ENCODE data around the gene MISP. TPM values are rescaled to one million over a fixed set of nuclear protein-coding genes. Genes with fewer than 3 reads are reported as not detected.

Gene MISP
- total and polyA plus RNA-seq, 2 of the 13 experiments (the other 11 are each of a cell fraction or from before 2014, with no cell fraction given) = 0.67 to 1.3 TPM

GRCh38 chr19:782185-782877, 31.4 kb downstream of the MISP start (continued):
- TF ChIP-seq ZGPAT (CRISPR knock-in tag; IDR thresholded peaks at IDR 0.05) (peak; percentile 62; the same call in 1 of the 2 replicates), ZNF34 (CRISPR knock-in tag; IDR thresholded peaks at IDR 0.05; ENCODE audit: borderline replicate concordance) (no peak), IKZF5 (CRISPR knock-in tag; IDR thresholded peaks at IDR 0.05) (no peak; the same call in 1 of the 2 replicates), THAP11 (CRISPR knock-in tag; IDR thresholded peaks at IDR 0.05) (peak; percentile 44; the same call in 1 of the 2 replicates), ISX (CRISPR knock-in tag; conservative IDR thresholded peaks at IDR 0.05) (no peak), NCOA2 (CRISPR knock-in tag; IDR thresholded peaks at IDR 0.05) (peak; percentile 67), TCF7 (IDR thresholded peaks at IDR 0.05; ENCODE audit: low read depth) (no peak; the same call in 1 of the 2 replicates), ZNF276 (CRISPR knock-in tag; IDR thresholded peaks at IDR 0.05; ENCODE audit: low read depth) (no peak), NR2F1 (CRISPR knock-in tag; IDR thresholded peaks at IDR 0.05) (peak in 1 of 2 experiments; percentile 26; a peak in 1 of 4 replicates), PREB (CRISPR knock-in tag; IDR thresholded peaks at IDR 0.05) (no peak), ZNF768 (CRISPR knock-in tag; IDR thresholded peaks at IDR 0.05) (peak; percentile 81), MAFK (conservative IDR thresholded peaks at IDR 0.05 in 1 of 2, IDR thresholded peaks at IDR 0.05 in 1 of 2; ENCODE audit: low read length in 2 of 2) (no peak), MED1 (CRISPR knock-in tag; IDR thresholded peaks at IDR 0.05) (peak; percentile 62), GATAD1 (CRISPR knock-in tag; IDR thresholded peaks at IDR 0.05) (0 out of 2 replicates have a peak, but pooled peaks have one; percentile 19), HMGXB3 (CRISPR knock-in tag; IDR thresholded peaks at IDR 0.05; ENCODE audit: borderline replicate concordance) (no peak)

Data from HepG2 (cell line).